ENCODE measurements around the gene SLC35B3. TPM values are rescaled to one million over a fixed set of nuclear protein-coding genes. Genes with fewer than 3 reads are reported as not detected.

SLC35B3 gene
- total RNA-seq, 1 experiment from 2014 or later, result 19.4 TPM

DNA sequence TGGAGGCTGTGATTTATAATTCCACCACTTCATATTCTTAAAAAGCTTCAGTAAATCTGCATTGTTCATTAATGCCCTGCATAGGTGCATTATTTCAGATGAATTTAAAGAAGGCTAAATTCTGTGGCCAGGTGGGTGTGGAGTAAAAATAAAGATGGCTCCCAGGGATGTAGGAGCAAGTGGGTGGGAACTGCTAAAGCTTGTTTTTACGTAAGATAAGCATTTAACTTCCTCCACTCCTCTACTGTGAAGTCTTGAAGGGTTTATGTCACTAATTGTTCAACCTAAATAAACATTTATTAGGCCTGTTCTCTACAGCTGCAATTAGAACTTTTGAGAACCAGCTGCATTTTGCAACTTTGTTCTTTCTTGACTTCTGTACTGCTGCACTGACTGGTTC, 6.8 kb upstream of the SLC35B3 start:
- H3K27ac ChIP-seq (ENCODE audit: low read depth, low read length, poor library complexity, severe bottlenecking), result no peak overlapping the region
- DNase-seq (ENCODE audit: low spot score), result no peak
- H3K9me3 ChIP-seq (ENCODE audit: low read depth, low read length, poor library complexity, severe bottlenecking), result no peaks in the 10 kb centered on the region
- intact Hi-C loops (cut with micrococcal nuclease; ENCODE audit: unreplicated experiment), result no loop called here
- no peak for TF ChIP-seq EZH2 (IDR thresholded peaks at IDR 0.05; ENCODE audit: borderline replicate concordance, low read depth, low read length, poor library complexity, severe bottlenecking)
- TF ChIP-seq CTCF (conservative IDR thresholded peaks at IDR 0.05; ENCODE audit: low read depth, low read length), result no peak
- BruUV-seq (replicated peaks), result no TSS peak
- no peaks in the 10 kb centered on the region for H3K36me3 ChIP-seq (ENCODE audit: insufficient read depth, low read length, poor library complexity, severe bottlenecking)
- ChIA-PET CTCF (no interaction called here), POLR2A (ENCODE audit: low non-redundant PET) (interaction anchor here (0.6 kb wide), 1 partner anchor 12 kb away, joined by 4 read pairs; no protein-coding TSS in a partner anchor)
- no peaks in the 10 kb centered on the region for H3K4me1 ChIP-seq (ENCODE audit: insufficient read depth, low read length, poor library complexity, severe bottlenecking)
- H3K27me3 ChIP-seq (replicated peaks; ENCODE audit: insufficient read depth, low read depth, low read length, poor library complexity), result no peaks in the 10 kb centered on the region
- H3K4me3 ChIP-seq (ENCODE audit: low read depth, low read length, poor library complexity, severe bottlenecking), result no peak overlapping the region

GRCh38 chr6:8441452-8441851, 6.1 kb upstream of the SLC35B3 start:
- CTCF ChIA-PET, result no interaction called here
- intact Hi-C loops (cut with micrococcal nuclease; ENCODE audit: unreplicated experiment), result no loop called here

GRCh38 chr6:8439601-8440268, 4.4 kb upstream of the SLC35B3 start:
- Histone ChIP-seq H3K4me3 (ENCODE audit: low read depth, low read length, poor library complexity, severe bottlenecking) (no peak overlapping the region), H3K27ac (ENCODE audit: low read depth, low read length, poor library complexity, severe bottlenecking) (no peak overlapping the region), H3K36me3 (ENCODE audit: insufficient read depth, low read length, poor library complexity, severe bottlenecking) (no peaks in the 10 kb centered on the region), H3K9me3 (ENCODE audit: low read depth, low read length, poor library complexity, severe bottlenecking) (no peaks in the 10 kb centered on the region), H3K27me3 (replicated peaks; ENCODE audit: insufficient read depth, low read depth, low read length, poor library complexity) (no peaks in the 10 kb centered on the region), H3K4me1 (ENCODE audit: insufficient read depth, low read length, poor library complexity, severe bottlenecking) (peaks cover 8% of the 10 kb centered on the region)
- no peak for DNase-seq (ENCODE audit: low spot score)
- ChIA-PET POLR2A (ENCODE audit: low non-redundant PET) (no interaction called here), CTCF (no interaction called here)
- intact Hi-C loops (cut with micrococcal nuclease; ENCODE audit: unreplicated experiment), result no loop called here
- TF ChIP-seq CTCF (conservative IDR thresholded peaks at IDR 0.05; ENCODE audit: low read depth, low read length) (no peak), EZH2 (IDR thresholded peaks at IDR 0.05; ENCODE audit: borderline replicate concordance, low read depth, low read length, poor library complexity, severe bottlenecking) (no peak)
- BruUV-seq (replicated peaks), result no TSS peak

More at GRCh38 chr6:8441452-8441851, 6.1 kb upstream of the SLC35B3 start:
- no peak for TF ChIP-seq CTCF (conservative IDR thresholded peaks at IDR 0.05; ENCODE audit: low read depth, low read length)
- no peak for TF ChIP-seq EZH2 (IDR thresholded peaks at IDR 0.05; ENCODE audit: borderline replicate concordance, low read depth, low read length, poor library complexity, severe bottlenecking)
- no peaks in the 10 kb centered on the region for H3K36me3 ChIP-seq (ENCODE audit: insufficient read depth, low read length, poor library complexity, severe bottlenecking)
- no peak overlapping the region for H3K27ac ChIP-seq (ENCODE audit: low read depth, low read length, poor library complexity, severe bottlenecking)
- no peak overlapping the region for H3K4me3 ChIP-seq (ENCODE audit: low read depth, low read length, poor library complexity, severe bottlenecking)
- no peaks in the 10 kb centered on the region for H3K9me3 ChIP-seq (ENCODE audit: low read depth, low read length, poor library complexity, severe bottlenecking)
- DNase-seq (ENCODE audit: low spot score), result no peak
- POLR2A ChIA-PET (ENCODE audit: low non-redundant PET), result no interaction called here
- H3K27me3 ChIP-seq (replicated peaks; ENCODE audit: insufficient read depth, low read depth, low read length, poor library complexity), result no peaks in the 10 kb centered on the region
- no TSS peak for BruUV-seq (replicated peaks)
- H3K4me1 ChIP-seq (ENCODE audit: insufficient read depth, low read length, poor library complexity, severe bottlenecking), result no peaks in the 10 kb centered on the region

Measured in A673 (cell line).